Esophagus squamous epithelium (tissue), 4 donors: ENCODE measurements around the gene PTK7.

Experiments
- POLR2A ChIP-seq, 4 donors: fragments of 450-650 bp; IDR thresholded peaks; one replicate each; pipeline ENCODE4 v1.6.1; 2017; ENCODE audit warnings: antibody characterized with exemption in 4 of 4, mild to moderate bottlenecking in 4 of 4, moderate library complexity in 3 of 4
- TF ChIP-seq, protein P1 (sequence below), 6 experiments: fragments of 450-650 bp in 4 of 6; fragments of 200-600 bp in 2 of 6; sonication (generic) in 2 of 6; IDR thresholded peaks; one replicate each; pipeline ENCODE4 v1.5.1; 2016 to 2019; ENCODE audit warnings: antibody characterized with exemption in 6 of 6, mild to moderate bottlenecking in 4 of 6, moderate library complexity in 4 of 6

- TF ChIP-seq, protein P1, sequence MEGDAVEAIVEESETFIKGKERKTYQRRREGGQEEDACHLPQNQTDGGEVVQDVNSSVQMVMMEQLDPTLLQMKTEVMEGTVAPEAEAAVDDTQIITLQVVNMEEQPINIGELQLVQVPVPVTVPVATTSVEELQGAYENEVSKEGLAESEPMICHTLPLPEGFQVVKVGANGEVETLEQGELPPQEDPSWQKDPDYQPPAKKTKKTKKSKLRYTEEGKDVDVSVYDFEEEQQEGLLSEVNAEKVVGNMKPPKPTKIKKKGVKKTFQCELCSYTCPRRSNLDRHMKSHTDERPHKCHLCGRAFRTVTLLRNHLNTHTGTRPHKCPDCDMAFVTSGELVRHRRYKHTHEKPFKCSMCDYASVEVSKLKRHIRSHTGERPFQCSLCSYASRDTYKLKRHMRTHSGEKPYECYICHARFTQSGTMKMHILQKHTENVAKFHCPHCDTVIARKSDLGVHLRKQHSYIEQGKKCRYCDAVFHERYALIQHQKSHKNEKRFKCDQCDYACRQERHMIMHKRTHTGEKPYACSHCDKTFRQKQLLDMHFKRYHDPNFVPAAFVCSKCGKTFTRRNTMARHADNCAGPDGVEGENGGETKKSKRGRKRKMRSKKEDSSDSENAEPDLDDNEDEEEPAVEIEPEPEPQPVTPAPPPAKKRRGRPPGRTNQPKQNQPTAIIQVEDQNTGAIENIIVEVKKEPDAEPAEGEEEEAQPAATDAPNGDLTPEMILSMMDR (IDR thresholded peaks at IDR 0.05): no peak
- no peak for TF ChIP-seq POLR2A (IDR thresholded peaks at IDR 0.05)
These were observed 111.7 kb downstream of the PTK7 start for GRCh38 chr6:43187821-43188220.
